GM10248 (cell line): ENCODE measurements around the gene TSPAN7.

Experiments used
- CTCF ChIA-PET: fragments of 300-600 bp; sonication (Branson Sonifier 250); formaldehyde crosslinking; extraction: SDS; loops from one replicate; lab custom pipeline; 2021; ENCODE audit warnings: antibody characterized with exemption; lab: Yijun Ruan, JAX
- POLR2A ChIA-PET: fragments of 350-650 bp; sonication (Branson Sonifier 250); formaldehyde crosslinking; extraction: SDS; loops from one replicate; lab custom pipeline; 2020; ENCODE audit warnings: antibody characterized with exemption; lab: Yijun Ruan, JAX
- DNase-seq: peaks from one replicate; pipeline ENCODE4 v3.0.0; 2012; ENCODE audit errors: extremely low spot score
- CTCF ChIP-seq: IDR thresholded peaks from 2 replicates; pipeline ENCODE4 v1.5.1; 2012; ENCODE audit warnings: mild to moderate bottlenecking, low read depth; ENCODE audit errors: extremely low read depth, missing control alignments, control extremely low read depth

TSPAN7 gene

GRCh38 chrX:38675856-38676255 lies 114.5 kb downstream of the TSPAN7 start:
- POLR2A ChIA-PET, result no interaction called here
- CTCF ChIA-PET, result interaction anchor here (0.6 kb wide), 1 partner anchor 12 kb away, joined by 3 read pairs; no protein-coding TSS in a partner anchor
- DNase-seq, result no peak
- no peak for TF ChIP-seq CTCF

DNA sequence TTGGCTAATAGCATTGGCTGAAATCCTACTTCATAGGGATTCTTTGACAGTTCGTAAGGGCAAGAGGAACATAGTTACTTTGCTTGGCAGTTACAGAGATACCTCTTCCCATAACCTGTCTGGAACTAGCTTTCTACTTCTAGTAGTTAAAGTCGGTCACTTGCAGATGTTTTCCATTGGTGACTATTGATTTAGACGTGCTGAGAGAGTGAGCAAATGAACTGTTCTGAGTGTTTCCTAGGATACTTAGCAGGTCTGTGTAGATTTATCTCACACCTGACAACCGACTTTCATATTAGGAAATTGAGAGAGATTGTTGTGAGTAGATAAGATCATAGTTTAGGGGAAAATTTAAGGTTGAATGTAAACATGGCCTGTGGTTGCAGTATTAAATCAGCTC lies 116.8 kb downstream of the TSPAN7 start:
- TF ChIP-seq CTCF, result no peak
- ChIA-PET CTCF (interaction anchor here (2.2 kb wide), 1 partner anchor 9 kb away, joined by 7 read pairs; no protein-coding TSS in a partner anchor), POLR2A (no interaction called here)
- DNase-seq, result no peak

DNA sequence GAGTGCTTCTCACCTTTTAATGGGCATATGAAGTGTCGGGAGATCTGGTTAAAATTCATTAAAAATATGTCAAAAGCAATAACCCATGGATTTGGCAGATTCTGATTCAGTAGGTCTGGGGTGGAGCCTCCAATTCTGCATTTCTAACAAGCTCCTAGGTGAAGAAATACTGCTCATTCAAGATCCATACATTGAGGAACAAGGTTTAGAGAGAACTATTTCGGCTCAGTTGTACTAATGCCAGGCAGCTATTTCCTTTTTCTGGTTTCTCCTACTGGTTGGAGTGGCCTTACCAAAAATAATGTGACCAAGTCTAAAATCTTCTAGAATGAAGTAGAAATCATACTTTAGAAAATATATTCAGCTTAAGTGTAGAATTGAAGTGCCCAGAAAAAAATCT lies 117.5 kb downstream of the TSPAN7 start:
- CTCF ChIA-PET, result interaction anchor here (1.5 to 2.2 kb wide), 2 partner anchors 10 to 50 kb away, joined by 3 to 7 read pairs; no protein-coding TSS in a partner anchor
- POLR2A ChIA-PET, result no interaction called here
- TF ChIP-seq CTCF, result no peak
- DNase-seq, result no peak

DNA sequence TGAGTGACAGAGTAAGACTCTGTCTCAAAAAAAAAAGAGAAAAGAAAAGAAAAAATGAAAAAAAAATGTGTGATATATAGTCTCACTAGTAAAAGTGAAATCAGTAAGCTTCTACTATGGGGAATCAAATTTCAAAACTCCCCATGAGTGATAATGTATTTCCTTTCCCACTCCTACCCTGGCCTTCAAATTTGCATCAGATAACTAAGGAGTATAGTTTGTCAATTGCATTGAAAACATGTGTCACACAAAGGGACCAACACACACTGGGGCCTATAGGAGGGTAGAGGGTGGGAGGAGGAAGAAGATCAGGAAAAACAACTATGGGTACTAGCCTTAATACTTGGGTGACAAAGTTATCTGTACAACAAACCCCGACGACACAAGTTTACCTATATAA lies 118.4 kb downstream of the TSPAN7 start:
- CTCF ChIA-PET, result interaction anchor here (1.5 to 2.2 kb wide), 2 partner anchors 11 to 51 kb away, joined by 3 to 7 read pairs; no protein-coding TSS in a partner anchor
- POLR2A ChIA-PET, result no interaction called here
- no peak for DNase-seq
- TF ChIP-seq CTCF, result no peak

DNA sequence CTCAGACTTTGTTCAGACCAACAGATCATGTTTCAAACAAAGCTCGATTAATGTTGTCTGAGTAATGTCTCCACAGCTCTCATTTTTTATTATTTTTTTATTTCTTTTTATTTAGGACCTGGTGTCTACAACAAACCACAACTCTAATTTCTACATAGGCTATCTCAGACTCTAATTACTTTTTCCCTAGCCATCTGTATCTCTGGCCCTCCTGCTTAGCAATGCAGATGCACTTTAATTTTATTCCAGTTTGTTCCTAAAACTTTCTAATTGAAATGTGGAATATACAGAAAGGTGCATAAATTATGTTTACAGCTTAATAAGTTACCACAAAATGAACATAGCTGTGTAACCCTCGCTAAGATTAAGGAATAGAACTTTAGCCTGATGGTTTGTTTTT lies 120.8 kb downstream of the TSPAN7 start:
- POLR2A ChIA-PET, result no interaction called here
- CTCF ChIA-PET, result interaction anchor here (1.1 to 2.0 kb wide), 4 partner anchors 10 to 19 kb away, joined by 3 to 7 read pairs (median 3); no protein-coding TSS in a partner anchor
- no peak for TF ChIP-seq CTCF
- DNase-seq, result no peak

GRCh38 chrX:38692961-38693360 lies 131.6 kb downstream of the TSPAN7 start:
- ChIA-PET CTCF (no interaction called here), POLR2A (no interaction called here)
- TF ChIP-seq CTCF, result no peak
- no peak for DNase-seq

GRCh38 chrX:38694394-38694793 lies 133.1 kb downstream of the TSPAN7 start:
- ChIA-PET CTCF (no interaction called here), POLR2A (no interaction called here)
- no peak for TF ChIP-seq CTCF
- no peak for DNase-seq
